ENCODE measurements around the gene LRRC4. TPM values are rescaled to one million over a fixed set of nuclear protein-coding genes. Genes with fewer than 3 reads are reported as not detected.

LRRC4 gene
- total RNA-seq, 1 experiment from 2014 or later = not detected

- Mint-ChIP-seq H3K9me3 (ENCODE audit: unreplicated experiment) (no peaks in the 10 kb centered on the region), H3K4me1 (ENCODE audit: insufficient read depth, unreplicated experiment) (no peaks in the 10 kb centered on the region), H3K36me3 (ENCODE audit: insufficient read depth, unreplicated experiment) (peaks cover 44% of the 10 kb centered on the region), H3K27ac (ENCODE audit: low read depth, unreplicated experiment) (no peak overlapping the region), H3K4me3 (ENCODE audit: unreplicated experiment) (no peak overlapping the region), H3K27me3 (ENCODE audit: insufficient read depth, unreplicated experiment) (no peaks in the 10 kb centered on the region)
- DNase-seq (ENCODE audit: unreplicated experiment) = no peak
- BruUV-seq (replicated peaks) = no TSS peak
- no peak for TF ChIP-seq CTCF (IDR thresholded peaks at IDR 0.05; ENCODE audit: unreplicated experiment)
- ChIA-PET CTCF (interaction anchor here (0.6 kb wide), 1 partner anchor 121 kb away, joined by 3 read pairs; no protein-coding TSS in a partner anchor), POLR2A (interaction anchor here (0.6 kb wide), 1 partner anchor 156 kb away, joined by 3 read pairs; no protein-coding TSS in a partner anchor)
- intact Hi-C loops (cut with micrococcal nuclease) = no loop called here
These were observed 27.4 kb downstream of the LRRC4 start for GRCh38 chr7:128003787-128004186.

- CTCF ChIA-PET = interaction anchor here (0.7 kb wide), 1 partner anchor 35 kb away, joined by 4 read pairs; no protein-coding TSS in a partner anchor
- no peak for DNase-seq (ENCODE audit: unreplicated experiment)
- BruUV-seq (replicated peaks) = no TSS peak
- H3K9me3 Mint-ChIP-seq (ENCODE audit: unreplicated experiment) = no peaks in the 10 kb centered on the region
- no peaks in the 10 kb centered on the region for H3K4me1 Mint-ChIP-seq (ENCODE audit: insufficient read depth, unreplicated experiment)
- no peak overlapping the region for H3K4me3 Mint-ChIP-seq (ENCODE audit: unreplicated experiment)
- no peak overlapping the region for H3K27ac Mint-ChIP-seq (ENCODE audit: low read depth, unreplicated experiment)
- peaks cover 44% of the 10 kb centered on the region for H3K36me3 Mint-ChIP-seq (ENCODE audit: insufficient read depth, unreplicated experiment)
- POLR2A ChIA-PET = no interaction called here
- no peak for TF ChIP-seq CTCF (IDR thresholded peaks at IDR 0.05; ENCODE audit: unreplicated experiment)
- intact Hi-C loops (cut with micrococcal nuclease) = no loop called here
- no peaks in the 10 kb centered on the region for H3K27me3 Mint-ChIP-seq (ENCODE audit: insufficient read depth, unreplicated experiment)
These were observed 28.1 kb downstream of the LRRC4 start for GRCh38 chr7:128003167-128003566.

- TF ChIP-seq CTCF (IDR thresholded peaks at IDR 0.05; ENCODE audit: unreplicated experiment) = no peak
- Mint-ChIP-seq H3K27me3 (ENCODE audit: insufficient read depth, unreplicated experiment) (no peaks in the 10 kb centered on the region), H3K9me3 (ENCODE audit: unreplicated experiment) (no peaks in the 10 kb centered on the region), H3K27ac (ENCODE audit: low read depth, unreplicated experiment) (no peak overlapping the region), H3K4me1 (ENCODE audit: insufficient read depth, unreplicated experiment) (no peaks in the 10 kb centered on the region), H3K4me3 (ENCODE audit: unreplicated experiment) (no peak overlapping the region), H3K36me3 (ENCODE audit: insufficient read depth, unreplicated experiment) (peaks cover 53% of the 10 kb centered on the region)
- no peak for DNase-seq (ENCODE audit: unreplicated experiment)
- CTCF ChIA-PET = interaction anchor here (0.6 to 2.4 kb wide), 3 partner anchors 17 to 208 kb away, joined by 3 to 12 read pairs (median 4); no protein-coding TSS in a partner anchor
- BruUV-seq (replicated peaks) = no TSS peak
- POLR2A ChIA-PET = interaction anchor here (1.6 kb wide), 1 partner anchor 17 kb away, joined by 6 read pairs; no protein-coding TSS in a partner anchor
- intact Hi-C loops (cut with micrococcal nuclease) = no loop called here
These were observed 30.4 kb downstream of the LRRC4 start for GRCh38 chr7:128000854-128001265.

GRCh38 chr7:128000048-128000447 lies 31.2 kb downstream of the LRRC4 start:
- CTCF ChIA-PET = interaction anchor here (0.6 to 2.4 kb wide), 4 partner anchors 25 to 209 kb away, joined by 3 to 12 read pairs (median 4); no protein-coding TSS in a partner anchor
- Mint-ChIP-seq H3K9me3 (ENCODE audit: unreplicated experiment) (no peaks in the 10 kb centered on the region), H3K36me3 (ENCODE audit: insufficient read depth, unreplicated experiment) (peaks cover 53% of the 10 kb centered on the region), H3K4me3 (ENCODE audit: unreplicated experiment) (no peak overlapping the region), H3K27me3 (ENCODE audit: insufficient read depth, unreplicated experiment) (no peaks in the 10 kb centered on the region), H3K4me1 (ENCODE audit: insufficient read depth, unreplicated experiment) (no peaks in the 10 kb centered on the region), H3K27ac (ENCODE audit: low read depth, unreplicated experiment) (no peak overlapping the region)
- DNase-seq (ENCODE audit: unreplicated experiment) = no peak
- no peak for TF ChIP-seq CTCF (IDR thresholded peaks at IDR 0.05; ENCODE audit: unreplicated experiment)
- BruUV-seq (replicated peaks) = no TSS peak
- intact Hi-C loops (cut with micrococcal nuclease) = no loop called here
- POLR2A ChIA-PET = interaction anchor here (1.6 kb wide), 1 partner anchor 18 kb away, joined by 6 read pairs; no protein-coding TSS in a partner anchor
